ENCODE results near the gene TP63.

Gene TP63

DNA sequence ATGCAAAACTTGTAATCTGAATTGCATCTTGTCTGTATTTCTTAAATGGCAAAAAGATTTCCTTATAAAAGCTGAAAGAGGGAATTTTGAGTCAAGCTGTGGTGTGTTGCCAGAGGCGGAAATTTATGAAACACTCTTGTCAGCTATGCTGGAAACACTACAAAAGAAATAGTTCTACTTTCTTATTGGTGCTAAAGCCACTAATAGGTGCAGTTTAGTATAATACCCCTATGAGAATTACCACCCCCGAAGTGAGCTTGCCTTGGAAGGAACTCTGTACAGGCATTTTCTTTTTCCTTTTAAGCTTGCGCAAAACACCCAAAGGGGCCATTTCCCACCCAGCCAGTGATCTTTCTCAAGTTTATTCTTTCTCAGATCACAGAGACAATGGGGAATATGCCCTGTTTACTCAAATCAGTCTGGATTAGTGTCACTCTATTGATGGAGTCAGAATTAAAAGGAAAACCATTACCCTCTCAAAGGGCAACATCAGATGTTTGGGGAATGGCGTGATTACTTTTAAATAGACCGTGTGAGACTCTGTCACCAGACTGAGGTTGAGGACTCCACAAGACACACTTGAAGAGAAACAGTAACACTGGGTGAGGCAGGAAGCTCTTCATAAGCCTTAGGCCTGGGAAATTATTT lies 166.0 kb downstream of the TP63 start:
- Histone ChIP-seq H3K4me2 (ENCODE audit: low read length) (no peak overlapping the region), H2AFZ (no peak overlapping the region), H3K4me1 (no peaks in the 10 kb centered on the region), H3K9ac (no peak overlapping the region), H3K27me3 (ENCODE audit: control insufficient read depth, insufficient read depth, low read length) (no peaks in the 10 kb centered on the region), H3K79me2 (no peaks in the 10 kb centered on the region), H3K9me3 (ENCODE audit: control insufficient read depth, low read length) (no peaks in the 10 kb centered on the region), H3K27ac (no peak overlapping the region), H3K36me3 (ENCODE audit: control insufficient read depth, insufficient read depth, low read length) (no peaks in the 10 kb centered on the region), H3K4me3 (ENCODE audit: low read depth, low read length) (no peak overlapping the region)
- TF ChIP-seq, protein P1, sequence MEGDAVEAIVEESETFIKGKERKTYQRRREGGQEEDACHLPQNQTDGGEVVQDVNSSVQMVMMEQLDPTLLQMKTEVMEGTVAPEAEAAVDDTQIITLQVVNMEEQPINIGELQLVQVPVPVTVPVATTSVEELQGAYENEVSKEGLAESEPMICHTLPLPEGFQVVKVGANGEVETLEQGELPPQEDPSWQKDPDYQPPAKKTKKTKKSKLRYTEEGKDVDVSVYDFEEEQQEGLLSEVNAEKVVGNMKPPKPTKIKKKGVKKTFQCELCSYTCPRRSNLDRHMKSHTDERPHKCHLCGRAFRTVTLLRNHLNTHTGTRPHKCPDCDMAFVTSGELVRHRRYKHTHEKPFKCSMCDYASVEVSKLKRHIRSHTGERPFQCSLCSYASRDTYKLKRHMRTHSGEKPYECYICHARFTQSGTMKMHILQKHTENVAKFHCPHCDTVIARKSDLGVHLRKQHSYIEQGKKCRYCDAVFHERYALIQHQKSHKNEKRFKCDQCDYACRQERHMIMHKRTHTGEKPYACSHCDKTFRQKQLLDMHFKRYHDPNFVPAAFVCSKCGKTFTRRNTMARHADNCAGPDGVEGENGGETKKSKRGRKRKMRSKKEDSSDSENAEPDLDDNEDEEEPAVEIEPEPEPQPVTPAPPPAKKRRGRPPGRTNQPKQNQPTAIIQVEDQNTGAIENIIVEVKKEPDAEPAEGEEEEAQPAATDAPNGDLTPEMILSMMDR (IDR thresholded peaks at IDR 0.05), result no peak

DNA sequence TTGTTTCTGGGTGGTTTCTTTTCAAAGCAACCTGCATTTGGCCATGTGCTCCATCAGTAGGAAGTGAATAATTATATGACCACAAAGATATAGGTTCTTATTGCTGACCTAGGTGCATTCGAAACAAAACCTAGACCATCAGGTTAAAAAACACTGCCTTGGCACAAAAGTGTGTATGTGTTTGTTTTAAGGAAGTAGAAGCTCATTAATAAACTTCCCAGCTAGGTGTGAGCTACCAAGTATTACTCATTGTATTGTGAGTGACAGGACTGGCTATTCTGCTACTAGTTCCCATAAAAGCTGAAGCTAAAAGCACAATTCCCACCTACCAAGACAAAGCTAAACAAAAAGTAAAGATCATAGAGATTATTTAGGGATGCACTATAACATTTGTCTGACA lies 168.2 kb downstream of the TP63 start:
- Histone ChIP-seq H2AFZ (no peak overlapping the region), H3K36me3 (ENCODE audit: control insufficient read depth, insufficient read depth, low read length) (no peaks in the 10 kb centered on the region), H3K79me2 (no peaks in the 10 kb centered on the region), H3K27me3 (ENCODE audit: control insufficient read depth, insufficient read depth, low read length) (no peaks in the 10 kb centered on the region), H3K4me1 (no peaks in the 10 kb centered on the region), H3K27ac (no peak overlapping the region), H3K9ac (no peak overlapping the region), H3K4me2 (ENCODE audit: low read length) (no peak overlapping the region), H3K9me3 (ENCODE audit: control insufficient read depth, low read length) (no peaks in the 10 kb centered on the region), H3K4me3 (ENCODE audit: low read depth, low read length) (no peak overlapping the region)
- TF ChIP-seq, protein P1 (IDR thresholded peaks at IDR 0.05), result no peak

DNA sequence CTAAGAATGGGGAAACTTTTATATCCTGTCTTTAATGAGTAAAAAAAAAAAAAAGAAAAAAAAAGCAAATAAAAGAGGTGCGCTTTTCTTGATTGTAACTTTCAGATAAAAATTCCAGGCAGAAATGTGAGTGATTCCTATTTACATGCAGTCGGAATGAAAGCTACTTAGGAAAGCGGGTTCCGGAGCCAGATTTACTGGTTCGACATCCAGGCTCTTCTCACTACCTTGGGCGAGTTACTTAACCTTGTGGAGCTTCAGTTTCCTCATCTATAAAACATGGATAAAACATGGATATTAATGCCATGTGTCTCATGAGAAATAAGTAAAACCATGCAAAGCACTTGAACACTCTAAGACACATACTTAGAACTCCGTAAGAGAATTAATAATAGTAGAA lies 169.2 kb downstream of the TP63 start:
- H3K27me3 ChIP-seq (ENCODE audit: control insufficient read depth, insufficient read depth, low read length), result no peaks in the 10 kb centered on the region
- no peak overlapping the region for H3K4me2 ChIP-seq (ENCODE audit: low read length)
- H3K9me3 ChIP-seq (ENCODE audit: control insufficient read depth, low read length), result no peaks in the 10 kb centered on the region
- H2AFZ ChIP-seq, result no peak overlapping the region
- H3K36me3 ChIP-seq (ENCODE audit: control insufficient read depth, insufficient read depth, low read length), result no peaks in the 10 kb centered on the region
- H3K27ac ChIP-seq, result no peak overlapping the region
- H3K9ac ChIP-seq, result no peak overlapping the region
- no peak overlapping the region for H3K4me3 ChIP-seq (ENCODE audit: low read depth, low read length)
- no peaks in the 10 kb centered on the region for H3K4me1 ChIP-seq
- TF ChIP-seq, protein P1 (IDR thresholded peaks at IDR 0.05), result no peak
- no peaks in the 10 kb centered on the region for H3K79me2 ChIP-seq

DNA sequence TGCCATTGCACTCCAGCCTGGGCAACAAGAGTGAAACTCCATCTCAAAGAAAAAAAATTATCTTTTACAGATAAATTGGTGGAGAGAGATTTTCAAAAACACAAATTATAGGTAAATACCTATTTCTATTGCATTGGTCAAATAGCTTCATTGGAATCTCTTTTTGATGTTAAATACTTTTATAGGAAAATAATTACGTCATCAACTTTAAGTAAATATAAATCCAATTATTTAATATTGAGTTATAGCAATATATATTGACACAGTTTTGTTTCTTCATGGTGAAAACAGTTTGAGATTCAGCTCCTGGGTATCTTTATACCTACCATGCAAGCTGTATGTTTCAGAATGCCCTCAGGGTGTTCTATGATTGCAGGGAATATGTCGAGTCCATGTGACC lies 172.1 kb downstream of the TP63 start:
- Histone ChIP-seq H3K4me2 (ENCODE audit: low read length) (no peak overlapping the region), H3K27ac (no peak overlapping the region), H2AFZ (no peak overlapping the region), H3K27me3 (ENCODE audit: control insufficient read depth, insufficient read depth, low read length) (no peaks in the 10 kb centered on the region), H3K36me3 (ENCODE audit: control insufficient read depth, insufficient read depth, low read length) (no peaks in the 10 kb centered on the region), H3K79me2 (no peaks in the 10 kb centered on the region), H3K9me3 (ENCODE audit: control insufficient read depth, low read length) (no peaks in the 10 kb centered on the region), H3K4me3 (ENCODE audit: low read depth, low read length) (no peak overlapping the region), H3K9ac (no peak overlapping the region), H3K4me1 (no peaks in the 10 kb centered on the region)
- TF ChIP-seq, protein P1 (IDR thresholded peaks at IDR 0.05), result no peak

DNA sequence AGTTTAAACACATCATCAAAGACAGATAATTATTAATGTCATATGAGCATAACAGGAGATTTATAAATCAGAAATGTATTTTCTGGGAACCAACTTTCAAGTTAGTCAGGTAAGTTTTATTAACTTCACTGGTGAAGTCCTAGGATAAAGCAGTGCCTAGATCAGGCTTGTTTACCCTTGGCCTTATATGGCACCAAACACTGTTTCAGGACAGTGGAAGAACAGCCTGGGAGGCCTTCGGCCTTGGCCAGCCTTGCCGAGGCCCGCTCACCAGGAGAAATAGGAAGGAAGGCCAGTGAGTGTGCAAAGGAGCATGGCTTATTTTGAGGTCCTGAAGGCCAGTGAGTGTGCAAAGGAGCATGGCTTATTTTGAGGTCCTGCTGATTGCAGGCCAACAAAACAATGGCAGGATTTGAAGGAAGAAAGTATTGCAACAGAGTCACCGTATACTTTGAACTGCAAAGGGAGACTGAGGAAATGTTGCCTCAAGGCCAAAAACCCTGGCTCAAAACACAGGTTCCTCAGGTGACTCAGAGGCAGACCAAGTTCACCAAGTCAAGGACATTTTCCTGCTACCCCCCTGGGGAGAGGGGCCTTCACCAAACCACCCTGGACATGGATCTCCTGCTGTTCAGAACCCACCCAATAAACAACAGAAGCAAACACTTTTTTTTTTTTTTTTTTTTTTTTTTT lies 174.3 kb downstream of the TP63 start:
- no peak overlapping the region for H2AFZ ChIP-seq
- no peak overlapping the region for H3K27ac ChIP-seq
- no peak overlapping the region for H3K4me2 ChIP-seq (ENCODE audit: low read length)
- H3K36me3 ChIP-seq (ENCODE audit: control insufficient read depth, insufficient read depth, low read length), result no peaks in the 10 kb centered on the region
- TF ChIP-seq, protein P1 (IDR thresholded peaks at IDR 0.05), result no peak
- H3K4me3 ChIP-seq (ENCODE audit: low read depth, low read length), result no peak overlapping the region
- H3K4me1 ChIP-seq, result no peaks in the 10 kb centered on the region
- H3K27me3 ChIP-seq (ENCODE audit: control insufficient read depth, insufficient read depth, low read length), result no peaks in the 10 kb centered on the region
- no peak overlapping the region for H3K9ac ChIP-seq
- no peaks in the 10 kb centered on the region for H3K79me2 ChIP-seq
- no peaks in the 10 kb centered on the region for H3K9me3 ChIP-seq (ENCODE audit: control insufficient read depth, low read length)
